Cerebellar cortex (tissue), 1 donor: ENCODE data around the gene HSPA6.
A peak's percentile ranks its signal among the peaks of the same experiment; 100 is the strongest.
"Not testable (repeated sequence)": the region's sequence is repeated elsewhere in the genome, so short reads cannot be mapped to it uniquely, and the experiment has no call there.

Experiments
- DNase-seq: peaks from one replicate; pipeline ENCODE4 v3.0.0-alpha.2; 2015; ENCODE audit warnings: low spot score

The HSPA6 gene

GRCh38 chr1:161523817-161524741, at the start of gene HSPA6:
Gene HSPA6 (plus strand): TSS chr1:161524540. CDS start chr1:161524659, 119 bp downstream.
- peak; percentile 91 for DNase-seq

- not testable (repeated sequence) for DNase-seq
Measured at GRCh38 chr1:161477711-161478110, 46.6 kb upstream of the HSPA6 start.

GRCh38 chr1:161478985-161479384, 45.4 kb upstream of the HSPA6 start:
- no peak for DNase-seq

GRCh38 chr1:161480381-161481035, 43.8 kb upstream of the HSPA6 start:
- no peak for DNase-seq

GRCh38 chr1:161481624-161482392, 42.5 kb upstream of the HSPA6 start:
- DNase-seq = no peak

- no peak for DNase-seq
Measured at GRCh38 chr1:161482610-161483009, 41.7 kb upstream of the HSPA6 start.

GRCh38 chr1:161483361-161483760, 41.0 kb upstream of the HSPA6 start:
- DNase-seq = no peak

- DNase-seq = peak; percentile 9
Measured at GRCh38 chr1:161484613-161485012, 39.7 kb upstream of the HSPA6 start.

- DNase-seq = peak; percentile 61
Measured at GRCh38 chr1:161486806-161487741, 37.3 kb upstream of the HSPA6 start.

- no peak for DNase-seq
Measured at GRCh38 chr1:161491472-161491871, 32.9 kb upstream of the HSPA6 start.

GRCh38 chr1:161492827-161493226, 31.5 kb upstream of the HSPA6 start:
- no peak for DNase-seq

GRCh38 chr1:161494091-161494735, 30.1 kb upstream of the HSPA6 start:
- DNase-seq = no peak

GRCh38 chr1:161495490-161495889, 28.9 kb upstream of the HSPA6 start:
- DNase-seq = no peak

- DNase-seq = no peak
Measured at GRCh38 chr1:161497961-161498360, 26.4 kb upstream of the HSPA6 start.

GRCh38 chr1:161498646-161499045, 25.7 kb upstream of the HSPA6 start:
- DNase-seq = no peak

- no peak for DNase-seq
Measured at GRCh38 chr1:161499099-161500039, 25.0 kb upstream of the HSPA6 start.

GRCh38 chr1:161501234-161501633, 23.1 kb upstream of the HSPA6 start:
- DNase-seq = no peak

- no peak for DNase-seq
Measured at GRCh38 chr1:161502181-161502580, 22.2 kb upstream of the HSPA6 start.

- DNase-seq = no peak
Measured at GRCh38 chr1:161502641-161503393, 21.5 kb upstream of the HSPA6 start.
